Amniotic stem cell (primary cell): Measurements from ENCODE around the gene VPS26B.
"Not testable (repeated sequence)": the region's sequence is repeated elsewhere in the genome, so short reads cannot be mapped to it uniquely, and the experiment has no call there.

Experiments
- DNase-seq: peaks from one replicate; lab custom pipeline; 2025; lab: John Stamatoyannopoulos, UW

Gene VPS26B

GRCh38 chr11:134282121-134283045 lies 57.9 kb downstream of the VPS26B start:
- DNase-seq = no peak

- no peak for DNase-seq
These were observed 59.2 kb downstream of the VPS26B start for GRCh38 chr11:134283461-134284230.

- DNase-seq = not testable (repeated sequence)
These were observed 59.9 kb downstream of the VPS26B start for GRCh38 chr11:134284349-134284748.

GRCh38 chr11:134287561-134287960 lies 63.1 kb downstream of the VPS26B start:
- no peak for DNase-seq

- DNase-seq = no peak
These were observed 64.0 kb downstream of the VPS26B start for GRCh38 chr11:134288486-134288885.

GRCh38 chr11:134289167-134289566 lies 64.7 kb downstream of the VPS26B start:
- no peak for DNase-seq

- no peak for DNase-seq
These were observed 65.3 kb downstream of the VPS26B start for GRCh38 chr11:134289789-134290188.

DNA sequence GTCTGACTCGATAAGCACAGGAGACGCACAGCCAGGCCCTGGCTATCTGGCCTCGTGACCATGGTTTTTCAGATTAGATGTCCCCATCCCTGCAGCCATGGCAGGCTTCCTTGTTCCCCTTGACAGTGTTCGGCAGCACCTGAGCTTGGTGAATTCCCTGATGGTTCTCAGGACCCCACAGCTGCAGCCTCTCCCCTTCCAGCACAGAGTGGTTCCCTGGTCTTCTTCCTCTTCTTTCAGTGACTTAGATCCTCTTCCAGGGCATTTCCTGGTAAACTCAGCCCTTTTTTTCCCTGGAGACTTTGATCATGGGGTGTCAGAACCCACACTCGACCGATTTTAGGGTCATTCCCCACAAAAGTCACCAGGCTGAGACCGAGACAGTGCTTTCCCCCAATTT lies 66.2 kb downstream of the VPS26B start:
- DNase-seq = no peak

GRCh38 chr11:134291196-134291595 lies 66.7 kb downstream of the VPS26B start:
- no peak for DNase-seq

DNA sequence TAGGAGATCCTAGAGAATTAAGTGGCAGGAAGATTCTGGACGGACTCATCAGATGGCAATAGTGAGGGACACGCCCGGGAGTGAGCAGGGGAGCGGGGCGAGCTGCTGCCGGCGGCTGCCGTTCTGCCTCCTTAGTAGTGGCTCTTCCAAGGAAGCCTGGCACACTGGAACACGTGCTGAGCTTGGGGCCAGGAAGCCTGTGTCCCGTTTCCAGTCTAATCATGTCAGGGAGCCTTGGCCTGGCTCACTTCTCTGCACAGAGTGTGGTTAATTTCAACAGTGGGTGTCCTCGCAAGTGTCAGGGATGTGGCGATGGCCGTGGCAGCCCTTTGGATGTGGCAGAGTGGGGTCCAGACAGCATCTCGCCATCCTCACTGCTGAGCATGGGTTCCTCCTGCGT lies 68.2 kb downstream of the VPS26B start:
- DNase-seq = no peak

GRCh38 chr11:134293119-134294113 lies 68.9 kb downstream of the VPS26B start:
- DNase-seq = no peak

DNA sequence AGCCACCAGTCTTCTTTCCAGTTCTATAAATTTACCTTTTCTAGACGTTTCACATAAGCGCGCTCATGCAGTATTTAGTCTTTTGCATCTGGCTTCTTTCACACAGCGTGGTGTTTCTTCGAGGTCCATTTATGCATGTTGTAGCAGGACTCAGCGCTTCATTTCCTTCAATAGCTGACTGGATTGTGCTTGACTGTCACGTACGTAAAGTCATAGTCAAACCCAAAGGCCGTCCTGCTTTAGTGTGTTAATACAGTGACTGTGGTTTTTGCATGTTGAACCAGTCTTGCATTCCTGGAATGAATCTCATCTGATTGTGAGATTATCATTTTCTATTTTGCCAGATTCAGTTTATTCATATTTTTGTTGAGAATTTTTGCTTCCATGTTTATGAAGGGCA lies 70.2 kb downstream of the VPS26B start:
- DNase-seq = no peak
